Stomach (tissue), 4 donors: Measurements from ENCODE around the gene PRG2.

Experiments
- CTCF ChIP-seq, 7 experiments: fragments of 450-650 bp in 4 of 7; fragments of 200-600 bp in 3 of 7; sonication (generic) in 3 of 7; IDR thresholded peaks; one replicate each; pipeline ENCODE4 v1.5.1; 2016 to 2019; ENCODE audit warnings: antibody characterized with exemption in 7 of 7, control low read depth in 2 of 7, mild to moderate bottlenecking in 1 of 7
- EP300 ChIP-seq: sonication (generic); formaldehyde crosslinking; IDR thresholded peaks from one replicate; pipeline ENCODE4 v1.6.1; 2017; ENCODE audit warnings: antibody characterized with exemption
- POLR2A ChIP-seq, 4 donors: fragments of 450-650 bp; IDR thresholded peaks; one replicate each; pipeline ENCODE4 v1.6.1; 2016; ENCODE audit warnings: antibody characterized with exemption in 4 of 4, control low read depth in 2 of 4, mild to moderate bottlenecking in 1 of 4, moderate library complexity in 1 of 4
- POLR2AphosphoS5 ChIP-seq, 3 donors: sonication (generic); formaldehyde crosslinking; IDR thresholded peaks; one replicate each; pipeline ENCODE4 v1.6.1; 2016; ENCODE audit warnings: antibody characterized with exemption in 3 of 3

GRCh38 chr11:57392763-57393105 is 2.3 kb upstream of the PRG2 start:
- no peak for TF ChIP-seq CTCF (IDR thresholded peaks at IDR 0.05)
- no peak for TF ChIP-seq POLR2AphosphoS5 (IDR thresholded peaks at IDR 0.05)
- no peak for TF ChIP-seq EP300
- no peak for TF ChIP-seq POLR2A (IDR thresholded peaks at IDR 0.05)
